Mesothelial cell of epicardium (in vitro differentiated cells): ENCODE measurements around the gene XPO5. TPM values are rescaled to one million over a fixed set of nuclear protein-coding genes. Genes with fewer than 3 reads are reported as not detected.
A peak's percentile ranks its signal among the peaks of the same experiment; 100 is the strongest.

Experiments used
- DNase-seq, 2 experiments: peaks; one replicate each; pipeline ENCODE4 v3.0.0; 2021; ENCODE audit warnings: low spot score in 2 of 2; ENCODE audit not compliant: unreplicated experiment in 2 of 2
- H3K27ac Mint-ChIP-seq: 2 replicates; pipeline ENCODE4 v1.8.0; 2021; ENCODE audit warnings: mixed read lengths
- H3K27me3 Mint-ChIP-seq: 2 replicates; pipeline ENCODE4 v1.8.0; 2021; ENCODE audit warnings: low read depth, mixed read lengths
- H3K36me3 Mint-ChIP-seq: 2 replicates; pipeline ENCODE4 v1.8.0; 2021; ENCODE audit warnings: mixed read lengths
- H3K4me1 Mint-ChIP-seq: 2 replicates; pipeline ENCODE4 v1.8.0; 2021; ENCODE audit warnings: mixed read lengths
- H3K4me3 Mint-ChIP-seq: 2 replicates; pipeline ENCODE4 v1.8.0; 2021; ENCODE audit warnings: mild to moderate bottlenecking, moderate library complexity, mixed read lengths
- H3K9me3 Mint-ChIP-seq: 2 replicates; pipeline ENCODE4 v1.8.0; 2021; ENCODE audit warnings: mixed read lengths
- total RNA-seq: library from RNA; stranded (reverse); gene quantifications from 3 replicates; pipeline ENCODE4 v1.2.1, GENCODE V29; 2021
- TF ChIP-seq, protein P1 (sequence below): fragments of 200-600 bp; sonication (generic); IDR thresholded peaks from one replicate; pipeline ENCODE4 v1.5.0; 2021; ENCODE audit warnings: antibody characterized with exemption; ENCODE audit not compliant: unreplicated experiment

Gene XPO5
- total RNA-seq, 1 donor from 2014 or later = 58.1 TPM

DNA sequence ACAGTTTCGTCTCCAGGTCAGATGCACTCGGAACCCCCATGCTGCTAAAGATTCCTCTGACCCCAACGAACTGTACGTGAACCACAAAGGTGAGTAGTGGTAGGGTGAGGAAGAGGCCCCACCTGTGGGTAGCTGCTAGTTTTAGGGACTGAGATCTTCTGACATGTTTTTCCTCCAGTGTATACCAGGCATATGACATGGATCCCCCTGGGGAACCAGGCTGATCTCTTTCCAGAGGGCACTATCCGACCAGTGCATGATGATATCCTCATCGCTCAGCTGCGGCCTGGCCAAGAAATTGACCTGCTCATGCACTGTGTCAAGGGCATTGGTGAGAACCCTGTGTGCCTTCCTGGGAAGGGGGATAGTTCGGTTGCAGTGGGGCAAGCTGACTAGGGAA is 55.7 kb downstream of the XPO5 start:
- H3K36me3 Mint-ChIP-seq = peaks cover 26% of the 10 kb centered on the region

DNA sequence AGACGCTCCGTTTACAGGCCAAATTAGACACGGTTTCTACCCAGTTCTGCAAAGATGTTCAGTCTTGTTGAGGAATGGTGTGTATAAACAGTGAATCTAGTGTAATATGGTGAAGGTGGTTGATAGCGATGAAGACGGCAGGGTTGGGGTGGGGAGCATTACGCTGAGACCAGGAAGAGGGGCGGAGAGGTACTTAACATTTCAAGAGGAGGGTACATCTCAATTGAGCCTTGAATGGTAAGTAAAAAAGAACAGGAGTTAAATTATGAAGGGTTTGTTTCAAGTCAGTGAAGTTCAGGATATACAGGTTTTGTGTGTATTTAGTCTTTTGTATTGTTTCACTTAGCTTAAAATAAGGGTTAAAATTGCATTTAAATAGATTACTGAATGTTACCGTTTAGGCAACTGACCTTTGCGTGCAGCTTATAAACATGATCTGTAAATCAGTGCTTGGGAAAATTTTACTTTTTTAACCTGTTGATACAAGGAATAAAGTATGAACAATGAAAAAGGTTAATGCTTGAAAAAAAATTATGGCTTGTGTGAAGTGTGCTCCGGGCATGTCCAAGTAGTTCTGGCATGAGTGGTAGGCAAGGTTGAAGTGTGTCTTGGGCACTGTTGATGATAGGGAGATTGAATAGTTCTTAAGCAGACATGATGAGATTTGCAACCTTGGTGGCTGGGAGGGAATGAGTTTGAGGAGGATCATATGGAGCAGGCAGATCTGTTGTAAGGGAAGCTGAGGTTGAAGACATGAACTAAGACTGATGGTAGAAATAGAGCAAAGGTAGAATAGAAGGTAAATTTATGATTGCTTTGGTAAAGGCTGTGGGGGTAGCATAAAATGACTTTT is 58.1 kb downstream of the XPO5 start:
- H3K9me3 Mint-ChIP-seq = no peaks in the 10 kb centered on the region
- H3K4me3 Mint-ChIP-seq = no peak overlapping the region
- peaks cover 26% of the 10 kb centered on the region for H3K36me3 Mint-ChIP-seq
- DNase-seq = no peak
- TF ChIP-seq, protein P1, sequence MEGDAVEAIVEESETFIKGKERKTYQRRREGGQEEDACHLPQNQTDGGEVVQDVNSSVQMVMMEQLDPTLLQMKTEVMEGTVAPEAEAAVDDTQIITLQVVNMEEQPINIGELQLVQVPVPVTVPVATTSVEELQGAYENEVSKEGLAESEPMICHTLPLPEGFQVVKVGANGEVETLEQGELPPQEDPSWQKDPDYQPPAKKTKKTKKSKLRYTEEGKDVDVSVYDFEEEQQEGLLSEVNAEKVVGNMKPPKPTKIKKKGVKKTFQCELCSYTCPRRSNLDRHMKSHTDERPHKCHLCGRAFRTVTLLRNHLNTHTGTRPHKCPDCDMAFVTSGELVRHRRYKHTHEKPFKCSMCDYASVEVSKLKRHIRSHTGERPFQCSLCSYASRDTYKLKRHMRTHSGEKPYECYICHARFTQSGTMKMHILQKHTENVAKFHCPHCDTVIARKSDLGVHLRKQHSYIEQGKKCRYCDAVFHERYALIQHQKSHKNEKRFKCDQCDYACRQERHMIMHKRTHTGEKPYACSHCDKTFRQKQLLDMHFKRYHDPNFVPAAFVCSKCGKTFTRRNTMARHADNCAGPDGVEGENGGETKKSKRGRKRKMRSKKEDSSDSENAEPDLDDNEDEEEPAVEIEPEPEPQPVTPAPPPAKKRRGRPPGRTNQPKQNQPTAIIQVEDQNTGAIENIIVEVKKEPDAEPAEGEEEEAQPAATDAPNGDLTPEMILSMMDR = no peak
- no peaks in the 10 kb centered on the region for H3K27me3 Mint-ChIP-seq
- H3K4me1 Mint-ChIP-seq = peaks cover 22% of the 10 kb centered on the region
- no peak overlapping the region for H3K27ac Mint-ChIP-seq

More for the DNA sequence above, 55.7 kb downstream of the XPO5 start:
- Mint-ChIP-seq H3K4me3 (no peak overlapping the region), H3K27ac (no peak overlapping the region), H3K27me3 (no peaks in the 10 kb centered on the region), H3K4me1 (peaks cover 14% of the 10 kb centered on the region), H3K9me3 (no peaks in the 10 kb centered on the region)
- DNase-seq = no peak
- TF ChIP-seq, protein P1 = no peak

DNA sequence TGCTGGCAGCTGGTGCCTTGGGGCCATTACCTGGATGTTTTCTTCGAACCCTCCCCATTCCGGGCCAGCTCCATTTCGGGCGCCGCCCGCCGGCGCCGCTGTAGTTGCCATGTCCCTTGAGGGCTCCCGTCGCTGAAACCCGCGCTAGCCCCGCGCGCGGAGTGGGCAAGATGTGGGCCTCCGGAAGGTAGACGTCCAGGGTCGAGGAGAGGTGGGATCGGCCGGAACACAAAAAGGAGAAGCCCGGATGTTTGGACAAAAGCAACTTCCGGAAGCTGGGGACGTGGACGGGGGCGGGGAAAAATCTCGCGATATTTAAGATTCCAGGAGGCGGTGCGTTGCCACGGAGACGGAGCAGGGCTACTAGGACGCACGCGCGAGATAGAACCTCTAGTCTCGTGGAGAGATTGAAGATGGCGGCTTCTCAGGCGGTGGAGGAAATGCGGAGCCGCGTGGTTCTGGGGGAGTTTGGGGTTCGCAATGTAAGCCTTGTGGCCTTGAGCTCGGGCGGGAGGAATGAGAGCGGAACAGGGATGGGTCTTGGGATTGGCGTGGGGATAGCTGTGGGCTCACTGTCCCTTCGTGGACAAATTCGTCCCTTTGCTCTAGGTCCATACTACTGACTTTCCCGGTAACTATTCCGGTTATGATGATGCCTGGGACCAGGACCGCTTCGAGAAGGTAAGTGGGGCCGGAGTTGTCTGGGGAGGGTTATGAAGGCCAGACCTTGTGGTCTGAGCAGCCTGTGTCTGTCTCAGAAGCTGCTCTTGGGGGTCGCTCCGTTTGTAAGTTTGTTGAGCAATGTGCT is 58.9 kb downstream of the XPO5 start, which contains the start of the genes POLR1C and YIPF3:
TSS of gene POLR1C (plus strand) at position 393 of the 808 bp plus-strand sequence. CDS start at position 414, 21 bp downstream.
TSS of gene YIPF3 (minus strand) at position 230 of the 808 bp plus-strand sequence. CDS start at position 111, 119 bp downstream.
- Mint-ChIP-seq H3K36me3 (peaks cover 27% of the 10 kb centered on the region), H3K9me3 (no peaks in the 10 kb centered on the region)

DNA sequence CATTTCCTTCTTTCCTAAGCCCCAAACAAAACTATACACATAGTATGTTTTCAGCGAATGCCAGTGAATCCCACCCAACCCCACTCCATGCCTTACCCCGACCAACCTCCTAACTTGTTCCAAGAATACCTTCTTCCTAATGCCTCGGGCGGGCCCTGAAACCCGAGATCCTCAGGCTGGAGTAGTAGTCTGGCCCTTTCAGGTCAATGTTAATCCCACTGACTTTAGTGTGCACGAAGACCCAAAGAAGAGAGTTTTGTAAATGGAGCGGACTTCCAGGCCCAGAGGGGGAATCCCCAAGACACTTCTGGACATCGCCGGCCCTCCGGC is 59.5 kb downstream of the XPO5 start:
- H3K27me3 Mint-ChIP-seq = no peaks in the 10 kb centered on the region
- H3K4me1 Mint-ChIP-seq = peaks cover 22% of the 10 kb centered on the region
- H3K9me3 Mint-ChIP-seq = no peaks in the 10 kb centered on the region
- DNase-seq = no peak
- TF ChIP-seq, protein P1 = no peak
- H3K27ac Mint-ChIP-seq = no peak overlapping the region
- peaks cover 31% of the 10 kb centered on the region for H3K36me3 Mint-ChIP-seq
- H3K4me3 Mint-ChIP-seq = no peak overlapping the region

More for the DNA sequence above, 58.9 kb downstream of the XPO5 start, which contains the start of the genes POLR1C and YIPF3:
- DNase-seq = peak; percentile 95 to 96
- Mint-ChIP-seq H3K27ac (no peak within 1 kb of the TSS), H3K4me1 (peaks cover 22% of the 10 kb centered on the region), H3K4me3 (no peak within 1 kb of the TSS), H3K27me3 (no peaks in the 10 kb centered on the region)
- TF ChIP-seq, protein P1 = no peak

DNA sequence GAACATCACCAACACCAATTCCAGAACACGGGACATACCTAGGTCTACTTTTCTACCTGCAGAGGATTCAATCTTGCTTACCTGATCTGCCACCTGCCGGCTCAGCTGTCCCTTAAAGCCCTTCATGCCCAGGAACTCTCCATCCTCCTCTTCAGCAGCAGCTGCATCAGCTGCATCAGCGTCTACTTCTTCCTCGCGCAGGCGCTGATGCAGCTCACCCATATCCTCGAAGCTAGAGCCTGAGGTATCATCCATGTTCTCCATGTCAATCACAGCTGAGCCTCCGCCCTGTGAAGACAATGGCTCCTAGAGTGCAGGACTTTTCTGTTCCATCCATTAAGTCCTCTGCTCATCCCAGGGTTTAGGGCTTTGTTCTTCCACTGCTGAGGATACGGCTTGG is 60.0 kb downstream of the XPO5 start:
- no peak overlapping the region for H3K4me3 Mint-ChIP-seq
- H3K36me3 Mint-ChIP-seq = peaks cover 29% of the 10 kb centered on the region
- H3K9me3 Mint-ChIP-seq = no peaks in the 10 kb centered on the region
- peaks cover 22% of the 10 kb centered on the region for H3K4me1 Mint-ChIP-seq
- no peak overlapping the region for H3K27ac Mint-ChIP-seq
- TF ChIP-seq, protein P1 = no peak
- no peak for DNase-seq
- H3K27me3 Mint-ChIP-seq = no peaks in the 10 kb centered on the region
